Endothelial cell (in vitro differentiated cells): ENCODE data around the gene PLCL2. TPM values are rescaled to one million over a fixed set of nuclear protein-coding genes. Genes with fewer than 3 reads are reported as not detected.

ENCODE experiments used
- DNase-seq: peaks from one replicate; pipeline ENCODE4 v3.0.0; 2021; ENCODE audit warnings: low spot score
- H3K27ac Mint-ChIP-seq: one replicate; pipeline ENCODE4 v1.8.0; 2021; ENCODE audit warnings: mixed read lengths, inconsistent platforms; ENCODE audit not compliant: unreplicated experiment
- H3K27me3 Mint-ChIP-seq: one replicate; pipeline ENCODE4 v1.8.0; 2021; ENCODE audit warnings: mild to moderate bottlenecking, moderate library complexity, mixed read lengths, inconsistent platforms; ENCODE audit not compliant: unreplicated experiment
- H3K36me3 Mint-ChIP-seq: one replicate; pipeline ENCODE4 v1.8.0; 2021; ENCODE audit warnings: mild to moderate bottlenecking, low read depth, mixed read lengths, inconsistent platforms; ENCODE audit not compliant: unreplicated experiment
- H3K4me1 Mint-ChIP-seq: one replicate; pipeline ENCODE4 v1.8.0; 2021; ENCODE audit warnings: mild to moderate bottlenecking, mixed read lengths, inconsistent platforms; ENCODE audit not compliant: unreplicated experiment
- H3K4me3 Mint-ChIP-seq: one replicate; pipeline ENCODE4 v1.8.0; 2021; ENCODE audit warnings: mild to moderate bottlenecking, mixed read lengths, inconsistent platforms; ENCODE audit not compliant: unreplicated experiment
- H3K9me3 Mint-ChIP-seq: one replicate; pipeline ENCODE4 v1.8.0; 2021; ENCODE audit warnings: mixed read lengths, inconsistent platforms; ENCODE audit not compliant: unreplicated experiment
- CTCF ChIP-seq: fragments of 200-600 bp; sonication (generic); IDR thresholded peaks from one replicate; pipeline ENCODE4 v1.5.0; 2021; ENCODE audit warnings: antibody characterized with exemption; ENCODE audit not compliant: unreplicated experiment
- long read RNA-seq: library from polyadenylated mRNA; unstranded; transcript quantifications from one replicate; pipeline ENCODE4 v2.0.0, GENCODE V29; 2020; ENCODE audit not compliant: unreplicated experiment
- total RNA-seq: library from RNA; stranded (reverse); fragmentation: NEBNext Ultra II Directional; extraction: Animal tissue kit (Norgen Biotek cat#: 25700); gene quantifications from one replicate; pipeline ENCODE4 v1.2.1, GENCODE V29; 2021; ENCODE audit not compliant: unreplicated experiment

PLCL2 gene
- 18.8 TPM for total RNA-seq
- long read RNA-seq, partial matches to known transcripts: 1 of 3 reads
- long read RNA-seq, other reads (novel, unspliced or antisense): 2 of 3 reads

GRCh38 chr3:16884748-16885592 is at the start of gene PLCL2:
Gene PLCL2, plus strand, starts transcription at chr3:16884955. Its CDS starts 85 bp downstream, at chr3:16885040.
- Mint-ChIP-seq H3K36me3 (peaks cover 4% of the 10 kb centered on the region), H3K4me3 (peak within 1 kb of the TSS; percentile 94), H3K4me1 (peaks cover 16% of the 10 kb centered on the region), H3K27me3 (peaks cover 12% of the 10 kb centered on the region), H3K9me3 (no peaks in the 10 kb centered on the region), H3K27ac (peak within 1 kb of the TSS; percentile 78)
- peak; percentile 51 for DNase-seq
- TF ChIP-seq CTCF: no peak

GRCh38 chr3:16836505-16837237 is 48.1 kb upstream of the PLCL2 start:
- no peaks in the 10 kb centered on the region for H3K9me3 Mint-ChIP-seq
- peaks cover 2% of the 10 kb centered on the region for H3K4me1 Mint-ChIP-seq
- H3K27me3 Mint-ChIP-seq: peaks cover 5% of the 10 kb centered on the region
- H3K27ac Mint-ChIP-seq: no peak overlapping the region
- no peaks in the 10 kb centered on the region for H3K36me3 Mint-ChIP-seq
- DNase-seq: no peak
- no peak overlapping the region for H3K4me3 Mint-ChIP-seq
- no peak for TF ChIP-seq CTCF

DNA sequence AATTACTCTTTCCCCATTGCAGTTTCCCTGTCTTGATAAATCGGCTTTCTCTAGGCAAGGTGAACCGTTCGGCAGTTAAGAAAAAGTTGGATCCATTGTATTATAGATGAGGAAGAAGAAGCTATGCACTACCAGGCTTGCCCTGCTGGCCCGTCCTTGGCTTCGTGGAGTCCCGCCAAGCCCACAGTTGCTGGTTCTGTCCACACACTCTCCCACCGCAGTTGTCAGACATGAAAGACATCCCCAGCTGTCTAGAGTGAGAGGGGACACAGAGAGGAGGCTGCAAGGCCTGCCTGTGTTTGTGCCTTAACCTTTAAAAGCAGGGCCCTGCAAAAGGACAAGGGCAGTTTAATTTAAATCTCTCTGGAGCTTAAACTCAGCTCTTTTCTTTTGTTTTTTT is 47.2 kb upstream of the PLCL2 start:
- Mint-ChIP-seq H3K27ac (no peak overlapping the region), H3K4me1 (peaks cover 2% of the 10 kb centered on the region), H3K27me3 (peaks cover 5% of the 10 kb centered on the region), H3K4me3 (no peak overlapping the region), H3K9me3 (no peaks in the 10 kb centered on the region), H3K36me3 (no peaks in the 10 kb centered on the region)
- no peak for DNase-seq
- TF ChIP-seq CTCF: no peak

GRCh38 chr3:16838561-16838960 is 46.2 kb upstream of the PLCL2 start:
- H3K4me1 Mint-ChIP-seq: peaks cover 2% of the 10 kb centered on the region
- no peak for TF ChIP-seq CTCF
- DNase-seq: no peak
- no peaks in the 10 kb centered on the region for H3K36me3 Mint-ChIP-seq
- H3K4me3 Mint-ChIP-seq: no peak overlapping the region
- peaks cover 5% of the 10 kb centered on the region for H3K27me3 Mint-ChIP-seq
- H3K27ac Mint-ChIP-seq: no peak overlapping the region
- no peaks in the 10 kb centered on the region for H3K9me3 Mint-ChIP-seq
